C4-2B (cell line): ENCODE results near the gene TMCC1.

ENCODE experiments used
- CTCF ChIP-seq: fragments of 450-650 bp; conservative IDR thresholded peaks from 2 replicates; pipeline ENCODE4 v1.5.1; 2017; ENCODE audit warnings: mild to moderate bottlenecking
- ZFX ChIP-seq: fragments of 450-650 bp; IDR thresholded peaks from 2 replicates; pipeline ENCODE4 v1.6.1; 2017

- TF ChIP-seq CTCF (no peak), ZFX (no peak)
Observed at GRCh38 chr3:129602730-129603560, 290.6 kb downstream of the TMCC1 start.
